ENCODE measurements around the gene CHN1.
A peak's percentile ranks its signal among the peaks of the same experiment; 100 is the strongest.

CHN1 gene

DNA sequence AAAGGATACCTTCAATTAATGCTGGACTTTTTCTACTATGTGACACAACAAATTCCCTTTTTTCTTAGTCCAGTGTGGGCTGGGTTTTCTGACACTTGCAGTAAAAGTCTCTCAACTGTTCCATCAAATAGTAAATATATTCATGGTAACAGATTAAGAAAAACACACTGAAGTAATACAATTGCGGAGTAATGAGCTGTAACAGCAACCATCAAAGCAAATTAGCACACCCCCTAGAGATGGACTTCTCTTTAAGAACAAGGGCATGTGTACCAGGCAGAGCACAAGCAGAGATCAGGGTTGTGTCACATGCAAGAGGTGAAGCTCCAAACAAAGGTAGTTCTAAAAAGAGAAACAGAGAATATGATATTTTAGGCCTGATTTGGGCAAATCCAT lies 168.2 kb downstream of the CHN1 start:
- Histone ChIP-seq H3K27me3 (no peaks in the 10 kb centered on the region), H3K4me1 (peaks cover 4% of the 10 kb centered on the region), H3K36me3 (no peaks in the 10 kb centered on the region), H3K9me3 (no peaks in the 10 kb centered on the region), H3K4me3 (ENCODE audit: low read depth, low read length) (no peak overlapping the region)
- no peak for DNase-seq
- TF ChIP-seq, protein P1, sequence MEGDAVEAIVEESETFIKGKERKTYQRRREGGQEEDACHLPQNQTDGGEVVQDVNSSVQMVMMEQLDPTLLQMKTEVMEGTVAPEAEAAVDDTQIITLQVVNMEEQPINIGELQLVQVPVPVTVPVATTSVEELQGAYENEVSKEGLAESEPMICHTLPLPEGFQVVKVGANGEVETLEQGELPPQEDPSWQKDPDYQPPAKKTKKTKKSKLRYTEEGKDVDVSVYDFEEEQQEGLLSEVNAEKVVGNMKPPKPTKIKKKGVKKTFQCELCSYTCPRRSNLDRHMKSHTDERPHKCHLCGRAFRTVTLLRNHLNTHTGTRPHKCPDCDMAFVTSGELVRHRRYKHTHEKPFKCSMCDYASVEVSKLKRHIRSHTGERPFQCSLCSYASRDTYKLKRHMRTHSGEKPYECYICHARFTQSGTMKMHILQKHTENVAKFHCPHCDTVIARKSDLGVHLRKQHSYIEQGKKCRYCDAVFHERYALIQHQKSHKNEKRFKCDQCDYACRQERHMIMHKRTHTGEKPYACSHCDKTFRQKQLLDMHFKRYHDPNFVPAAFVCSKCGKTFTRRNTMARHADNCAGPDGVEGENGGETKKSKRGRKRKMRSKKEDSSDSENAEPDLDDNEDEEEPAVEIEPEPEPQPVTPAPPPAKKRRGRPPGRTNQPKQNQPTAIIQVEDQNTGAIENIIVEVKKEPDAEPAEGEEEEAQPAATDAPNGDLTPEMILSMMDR (IDR thresholded peaks at IDR 0.05; ENCODE audit: low read depth, low read length) = no peak

- Histone ChIP-seq H3K36me3 (no peaks in the 10 kb centered on the region), H3K4me3 (ENCODE audit: low read depth, low read length) (no peak overlapping the region), H3K4me1 (peaks cover 4% of the 10 kb centered on the region), H3K27me3 (no peaks in the 10 kb centered on the region), H3K9me3 (no peaks in the 10 kb centered on the region)
- peak; percentile 34 for DNase-seq
- TF ChIP-seq, protein P1 (IDR thresholded peaks at IDR 0.05; ENCODE audit: low read depth, low read length) = no peak
These were observed 168.7 kb downstream of the CHN1 start for GRCh38 chr2:174836377-174836994.

DNA sequence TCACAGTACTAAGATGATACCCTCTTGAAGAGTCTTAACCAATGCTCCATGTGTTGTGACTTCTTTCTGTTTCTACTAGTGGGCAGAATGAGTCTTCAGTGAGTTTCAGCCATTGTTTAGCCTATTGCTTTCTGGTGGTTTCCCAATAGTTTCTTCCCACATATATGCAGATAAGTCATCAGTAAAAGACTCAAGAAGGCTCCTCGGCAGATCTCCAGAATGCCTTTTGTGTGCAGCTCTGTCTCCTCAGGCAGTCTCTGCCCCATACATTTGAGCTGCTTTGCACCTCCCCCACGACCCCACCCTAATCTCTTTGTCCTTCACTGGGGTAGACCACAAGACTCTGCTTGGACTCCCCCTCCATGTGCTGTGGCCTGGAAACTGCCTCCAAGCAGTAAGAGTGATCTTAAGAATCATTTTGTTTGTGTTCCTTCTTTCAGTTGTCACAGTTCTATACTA lies 169.4 kb downstream of the CHN1 start:
- Histone ChIP-seq H3K4me3 (ENCODE audit: low read depth, low read length) (no peak overlapping the region), H3K9me3 (no peaks in the 10 kb centered on the region), H3K27me3 (no peaks in the 10 kb centered on the region), H3K4me1 (peaks cover 4% of the 10 kb centered on the region), H3K36me3 (no peaks in the 10 kb centered on the region)
- TF ChIP-seq, protein P1 (IDR thresholded peaks at IDR 0.05; ENCODE audit: low read depth, low read length) = no peak
- no peak for DNase-seq

GRCh38 chr2:174833737-174834136 lies 171.4 kb downstream of the CHN1 start:
- Histone ChIP-seq H3K4me3 (ENCODE audit: low read depth, low read length) (no peak overlapping the region), H3K9me3 (no peaks in the 10 kb centered on the region), H3K27me3 (no peaks in the 10 kb centered on the region), H3K4me1 (peaks cover 8% of the 10 kb centered on the region), H3K36me3 (no peaks in the 10 kb centered on the region)
- DNase-seq = no peak
- TF ChIP-seq, protein P1 (IDR thresholded peaks at IDR 0.05; ENCODE audit: low read depth, low read length) = no peak

DNA sequence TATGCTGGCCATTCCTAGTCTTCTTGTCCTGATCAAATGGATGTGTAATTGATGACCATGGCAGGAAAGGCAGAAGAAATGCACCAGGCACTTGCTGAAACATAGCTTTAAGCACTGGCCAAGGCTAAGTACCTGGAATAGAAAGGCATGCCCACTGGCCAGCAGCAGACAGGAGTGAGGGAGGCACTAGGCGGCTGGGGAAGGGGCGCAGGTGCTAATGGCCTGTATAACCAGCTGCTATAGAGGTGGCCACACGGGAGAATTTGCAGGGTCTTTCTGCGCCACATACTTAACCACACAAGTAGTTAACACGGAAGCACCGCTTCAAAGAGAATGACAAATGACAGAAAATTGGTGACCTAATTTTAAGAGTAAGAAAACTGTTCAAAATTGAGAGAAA lies 174.6 kb downstream of the CHN1 start:
- Histone ChIP-seq H3K4me1 (peaks cover 6% of the 10 kb centered on the region; the same call in 1 of the 2 replicates), H3K36me3 (no peaks in the 10 kb centered on the region), H3K4me3 (ENCODE audit: low read depth, low read length) (no peak overlapping the region), H3K27me3 (no peaks in the 10 kb centered on the region), H3K9me3 (no peaks in the 10 kb centered on the region)
- DNase-seq = no peak
- TF ChIP-seq, protein P1 (IDR thresholded peaks at IDR 0.05; ENCODE audit: low read depth, low read length) = no peak

GRCh38 chr2:174829550-174829949 lies 175.6 kb downstream of the CHN1 start:
- H3K27me3 ChIP-seq = no peaks in the 10 kb centered on the region
- no peak for DNase-seq
- TF ChIP-seq, protein P1 (IDR thresholded peaks at IDR 0.05; ENCODE audit: low read depth, low read length) = no peak
- no peak overlapping the region for H3K4me3 ChIP-seq (ENCODE audit: low read depth, low read length)
- no peaks in the 10 kb centered on the region for H3K9me3 ChIP-seq
- H3K4me1 ChIP-seq = peaks cover 6% of the 10 kb centered on the region; the same call in 1 of the 2 replicates
- H3K36me3 ChIP-seq = no peaks in the 10 kb centered on the region

Data from BE2C (cell line).